HG03439 (cell line): ENCODE measurements around the gene FRMD1.

Source experiments
- ATAC-seq: cut with Tn5 transposase; IDR thresholded peaks from one replicate; pipeline ENCODE4 v1.9.1; 2021; ENCODE audit warnings: mild to moderate bottlenecking, moderate library complexity; ENCODE audit not compliant: unreplicated experiment

FRMD1 gene

DNA sequence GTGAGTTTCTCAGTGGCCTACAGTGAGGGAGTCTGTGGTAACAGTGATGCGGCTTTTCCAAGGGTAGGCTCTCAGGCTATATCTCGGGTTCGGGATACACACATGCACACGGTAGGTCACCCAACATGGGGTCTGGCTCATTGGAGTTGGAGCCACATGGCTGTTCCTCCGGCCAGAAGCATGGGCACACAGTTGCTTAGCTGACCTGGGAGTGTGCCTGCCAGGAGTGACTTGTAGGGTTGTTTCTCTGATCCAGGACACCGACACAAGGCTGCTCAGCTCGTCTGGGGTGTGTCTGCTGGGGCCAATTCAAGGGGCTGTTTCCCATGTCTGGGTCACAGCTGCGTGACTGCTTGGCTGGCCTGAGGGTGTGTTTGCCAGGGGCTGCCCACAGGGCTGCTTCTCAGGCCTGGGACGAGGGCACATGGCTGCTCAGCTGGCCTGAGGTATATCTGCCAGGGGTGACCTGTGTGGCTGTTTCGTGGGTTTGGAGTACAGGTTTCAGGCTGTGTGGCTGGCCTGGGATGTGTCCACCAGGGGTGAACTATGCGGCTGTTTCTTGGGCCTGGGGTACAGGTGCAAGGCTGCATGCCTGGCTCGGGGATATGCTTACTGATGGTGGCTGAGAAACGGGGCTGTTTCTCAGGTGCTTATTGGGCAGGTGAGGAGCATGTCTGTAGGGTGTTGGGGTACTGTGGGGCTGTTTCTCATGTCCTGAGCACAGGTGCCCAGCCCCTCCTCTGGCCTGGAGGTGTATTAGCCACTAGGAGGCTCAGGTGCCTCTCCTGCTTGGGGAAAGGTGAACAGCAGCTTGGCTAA lies 66.4 kb downstream of the FRMD1 start:
- ATAC-seq: no peak

DNA sequence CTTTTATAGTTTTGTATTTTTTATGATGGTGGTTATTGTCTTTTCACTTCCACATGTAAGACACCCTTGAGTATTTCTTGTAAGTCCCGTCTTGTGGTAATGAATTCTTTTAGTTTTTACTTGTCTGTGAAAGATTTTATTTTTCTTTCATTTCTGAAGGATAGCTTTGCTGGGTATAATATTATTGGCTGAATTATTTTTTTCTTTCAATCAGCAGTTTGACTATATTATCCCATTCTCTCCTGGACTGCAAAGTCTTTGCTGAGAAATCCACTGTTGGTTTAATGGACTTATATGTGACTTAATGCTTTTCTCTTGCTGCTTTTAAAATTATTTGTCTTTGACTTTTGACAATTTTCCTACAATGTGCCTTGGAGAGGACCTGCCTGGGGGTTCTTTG lies 67.7 kb downstream of the FRMD1 start:
- ATAC-seq: no peak

GRCh38 chr6:168009331-168009730 lies 69.7 kb downstream of the FRMD1 start:
- ATAC-seq: no peak

DNA sequence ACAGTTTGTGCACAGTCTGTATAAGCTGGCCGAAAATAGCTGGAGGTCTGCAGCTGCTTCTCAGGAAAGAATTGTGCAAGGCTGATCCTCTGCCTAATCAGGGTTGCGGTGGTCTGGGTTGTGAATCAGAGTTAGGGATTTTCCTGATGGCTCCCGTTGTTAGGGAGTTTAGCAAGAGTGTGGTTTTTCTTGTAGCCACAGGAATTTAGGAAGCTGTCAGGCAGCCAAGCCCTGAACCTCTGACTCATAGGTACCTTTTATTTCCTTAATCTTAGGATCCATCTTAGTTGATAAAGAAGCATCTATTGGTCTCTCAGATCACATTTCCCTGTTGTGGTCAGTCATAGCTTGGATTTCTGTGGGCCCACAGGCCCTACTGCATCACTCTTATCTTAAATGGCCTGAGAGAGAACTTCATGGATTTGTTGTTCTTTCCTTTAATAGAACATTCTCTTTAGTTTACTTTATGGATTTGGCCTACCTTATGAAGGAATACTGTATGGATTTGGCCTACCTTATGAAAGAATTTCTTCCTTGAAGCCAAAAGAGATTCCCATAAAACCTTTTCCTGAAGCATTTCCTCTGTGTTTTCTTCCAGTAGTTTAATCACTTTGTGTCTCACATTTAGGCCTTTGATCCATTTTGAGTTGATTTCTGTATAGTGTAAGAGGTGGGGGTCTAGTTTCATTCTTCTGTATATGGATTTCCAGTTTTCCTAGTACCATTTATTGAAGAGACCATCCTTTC lies 71.2 kb downstream of the FRMD1 start:
- no peak for ATAC-seq

DNA sequence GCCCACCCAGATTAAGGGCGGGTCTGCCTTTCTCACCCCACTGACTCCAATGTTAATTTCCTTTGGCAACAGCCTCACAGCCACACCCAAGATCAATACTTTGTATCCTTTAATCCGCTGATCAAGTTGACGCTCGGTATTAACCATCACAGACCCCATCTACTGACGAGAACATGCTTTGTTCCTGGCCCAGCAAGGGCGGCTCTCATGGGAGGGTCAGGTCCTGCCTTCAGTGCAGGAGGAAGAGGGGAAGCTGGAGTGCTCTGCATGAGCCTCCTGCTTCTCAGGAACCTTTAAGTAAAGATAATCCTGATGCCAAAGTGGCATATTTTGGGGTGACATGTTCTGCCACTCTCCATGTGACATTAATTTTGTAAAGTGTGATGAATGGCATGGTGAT lies 73.2 kb downstream of the FRMD1 start:
- no peak for ATAC-seq

DNA sequence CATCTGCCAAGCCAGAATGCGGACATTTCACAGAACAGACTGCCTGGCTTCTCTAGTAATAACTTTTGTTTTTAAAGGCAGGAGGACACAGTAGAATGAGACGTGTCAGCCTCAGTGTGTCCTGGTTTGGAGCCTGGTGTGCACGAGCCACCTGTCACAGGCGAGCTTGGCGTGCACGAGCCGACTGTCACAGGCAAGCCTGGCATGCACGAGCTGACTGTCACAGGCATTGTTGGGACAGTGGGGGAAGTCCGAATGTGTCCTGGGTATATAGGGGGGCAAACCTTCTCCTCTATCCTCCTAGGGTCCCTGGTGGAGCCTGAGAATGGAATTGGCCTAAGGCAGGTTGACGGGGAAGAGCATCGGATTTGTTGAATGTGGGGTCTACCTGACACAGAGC lies 74.1 kb downstream of the FRMD1 start:
- ATAC-seq: no peak

DNA sequence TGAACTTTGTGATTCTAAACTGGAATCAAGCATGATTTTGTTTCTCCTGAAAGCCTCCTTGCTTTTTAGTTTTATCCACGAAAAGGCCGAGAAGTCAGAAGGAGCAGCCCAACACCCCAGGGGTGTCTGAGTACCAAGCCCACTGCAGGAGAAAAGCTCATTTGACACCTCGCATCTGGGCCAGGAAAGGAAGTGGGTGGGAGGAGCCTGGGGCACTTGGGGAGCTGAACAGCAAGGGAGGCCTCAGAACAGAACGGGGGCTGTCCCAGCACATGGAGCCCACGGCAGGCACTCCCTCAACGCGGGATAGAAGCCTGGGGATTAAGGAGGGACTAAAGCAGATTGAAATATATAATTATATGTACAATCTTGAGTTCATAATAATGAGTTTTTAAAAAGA lies 75.0 kb downstream of the FRMD1 start:
- no peak for ATAC-seq
